HepG2 (cell line): ENCODE results near the gene TNFRSF1B. TPM values are rescaled to one million over a fixed set of nuclear protein-coding genes. Genes with fewer than 3 reads are reported as not detected.

Experiments
- ATAC-seq: fragments of 200-7000 bp; cut with Tn5 transposase; 3 replicates; pipeline ENCODE4 v1.9.1; 2020; ENCODE audit warnings: mild to moderate bottlenecking, moderate library complexity
- BruUV-seq: library from RNA; stranded (reverse); fragments of 400-500 nt; replicated peaks from 2 replicates; lab custom pipeline; 2021; lab: Mats Ljungman, UMichigan
- CTCF ChIA-PET: fragments of 300-600 bp; formaldehyde crosslinking; extraction: SDS; loops from one replicate; lab custom pipeline; 2021; ENCODE audit warnings: low total read pairs, inconsistent platforms, low intra/inter-chr PET ratio; lab: Yijun Ruan, JAX
- POLR2A ChIA-PET: fragments of 350-600 bp; sonication (Branson Sonifier 250); formaldehyde crosslinking; loops from one replicate; lab custom pipeline; 2020; ENCODE audit warnings: antibody characterized with exemption, inconsistent platforms; lab: Yijun Ruan, JAX
- DNase-seq: peaks from one replicate; pipeline ENCODE4 v3.0.0-alpha.2; 2015; ENCODE audit warnings: low spot score
- FAIRE-seq: peaks from 3 replicates; lab custom pipeline; 2011; peaks lifted over from hg19 to GRCh38; lab: Jason Lieb, UNC
- H2AFZ ChIP-seq: one replicate; pipeline ENCODE4 v1.6.1; 2011; ENCODE audit warnings: low read length, inconsistent platforms
- H3K27ac ChIP-seq: fragments of 300-600 bp; 3 replicates; pipeline ENCODE4 v1.8.0; 2011; ENCODE audit warnings: mixed run types, mild to moderate bottlenecking, mixed read lengths, low read length, inconsistent platforms; ENCODE audit not compliant: insufficient read depth; ENCODE audit errors: extremely low read length
- H3K27me3 ChIP-seq, 2 experiments: fragments of 200-600 bp in 1 of 2; 2 replicates in 1 of 2; 3 replicates in 1 of 2; pipeline versions ENCODE4 v1.6.0 to v1.8.0; 2011; ENCODE audit warnings: low read length in 2 of 2, mild to moderate bottlenecking in 2 of 2, moderate library complexity in 2 of 2, inconsistent platforms in 1 of 2; ENCODE audit not compliant: insufficient read depth in 2 of 2, control insufficient read depth in 1 of 2
- H3K36me3 ChIP-seq, 2 experiments: fragments of 200-600 bp in 1 of 2; replicated peaks in 1 of 2; 2 replicates in 1 of 2; 3 replicates in 1 of 2; pipeline versions ENCODE4 v1.5.1 to v1.8.0; 2011; ENCODE audit warnings: low read length in 2 of 2, inconsistent platforms in 1 of 2; ENCODE audit not compliant: insufficient read depth in 2 of 2, control insufficient read depth in 1 of 2
- H3K4me1 ChIP-seq: 2 replicates; pipeline ENCODE4 v1.5.1; 2012; ENCODE audit warnings: low read length, inconsistent platforms; ENCODE audit not compliant: insufficient read depth
- H3K4me2 ChIP-seq: 2 replicates; pipeline ENCODE4 v1.6.0; 2011; ENCODE audit warnings: low read depth, low read length, inconsistent platforms
- H3K4me3 ChIP-seq, 3 experiments: fragments of 200-600 bp in 1 of 3; sonication (generic), shearing (Covaris generic) in 1 of 3; replicated peaks in 1 of 3; 2 replicates each; pipeline ENCODE4 v1.5.1; 2011 to 2016; ENCODE audit warnings: low read length in 3 of 3, inconsistent platforms in 2 of 3, low read depth in 2 of 3, mild to moderate bottlenecking in 2 of 3, control low read depth in 1 of 3, mixed read lengths in 1 of 3; ENCODE audit not compliant: insufficient read depth in 1 of 3
- H3K79me2 ChIP-seq: one replicate; pipeline ENCODE4 v1.6.1; 2011; ENCODE audit warnings: low read length, inconsistent platforms; ENCODE audit not compliant: insufficient read depth
- H3K9ac ChIP-seq: 2 replicates; pipeline ENCODE4 v1.6.0; 2011; ENCODE audit warnings: mild to moderate bottlenecking, low read depth, low read length, inconsistent platforms; ENCODE audit not compliant: insufficient read depth
- H3K9me3 ChIP-seq: 2 replicates; pipeline ENCODE4 v1.5.1; 2012; ENCODE audit warnings: mild to moderate bottlenecking, low read length
- H4K20me1 ChIP-seq: 2 replicates; pipeline ENCODE4 v1.6.0; 2011; ENCODE audit warnings: inconsistent platforms, mild to moderate bottlenecking, low read length, moderate library complexity; ENCODE audit not compliant: insufficient read depth
- CEBPB ChIP-seq: IDR thresholded peaks from 2 replicates; pipeline ENCODE4 v1.6.1; 2011; ENCODE audit warnings: low read depth, low read length, improper control_type of control experiment, borderline replicate concordance
- CEBPG ChIP-seq: IDR thresholded peaks from 2 replicates; pipeline ENCODE4 v1.6.1; 2016
- IRF2 ChIP-seq: IDR thresholded peaks from 2 replicates; pipeline ENCODE4 v1.6.1; 2018; ENCODE audit warnings: missing genetic modification reagents, missing compliant biosample characterization
- ZIK1 ChIP-seq: sonication (generic); formaldehyde crosslinking; IDR thresholded peaks from 2 replicates; pipeline ENCODE4 v1.5.0; 2020; ENCODE audit warnings: mild to moderate bottlenecking, low read depth, missing genetic modification reagents, borderline replicate concordance
- ZNF629 ChIP-seq: sonication (generic); formaldehyde crosslinking; conservative IDR thresholded peaks from 2 replicates; pipeline ENCODE4 v1.5.0; 2020; ENCODE audit warnings: missing genetic modification reagents
- WGBS: methylation state at CpG from one replicate; pipeline ENCODE4 v1.1.6; 2017; ENCODE audit warnings: low lambda C conversion rate; 5-methylcytosine and 5-hydroxymethylcytosine counted together
- in situ Hi-C: cut with HindIII; loops from 2 replicates; pipeline ENCODE4 v1.10.0; 2017; ENCODE audit warnings: low pct_unique_long_range_greater_than_20kb; ENCODE audit not compliant: extremely low pct_ligation_motif_present
- intact Hi-C: fragments of 100-400 bp; cut with micrococcal nuclease; formaldehyde crosslinking; loops from one replicate; pipeline ENCODE4 v1.10.0; 2022; ENCODE audit not compliant: unreplicated experiment
- polyA plus RNA-seq, 8 experiments: library from polyadenylated mRNA; depleted of rRNA in 3 of 8; stranded (reverse) in 7 of 8; unstranded in 1 of 8; fragments of >200 nt; fragmentation: Illumina TruSeq in 4 of 8; extraction: Trizol in 4 of 8; gene quantifications; 2 replicates each; pipeline versions ENCODE4 v1.2.1 to v1.2.3, GENCODE V29; 2011 to 2016; ENCODE audit warnings: low read depth in 4 of 8, missing spikeins in 1 of 8, mixed read lengths in 1 of 8; ENCODE audit not compliant: insufficient read depth in 1 of 8
- total RNA-seq, 5 experiments: library from RNA; depleted of rRNA; stranded (reverse); fragments of >200 nt; fragmentation: Illumina TruSeq; extraction: Trizol; gene quantifications; 2 replicates each; pipeline ENCODE4 v1.2.3, GENCODE V29; 2016; ENCODE audit warnings: low read depth in 1 of 5
- TF ChIP-seq, protein P1 (sequence below): IDR thresholded peaks from 2 replicates; pipeline ENCODE4 v1.6.1; 2016; ENCODE audit warnings: low read depth, missing genetic modification reagents, missing compliant biosample characterization
- TF ChIP-seq, protein P2 (sequence below), 2 experiments: fragments of 450-650 bp in 1 of 2; sonication (generic) in 1 of 2; formaldehyde crosslinking; IDR thresholded peaks; 2 replicates each; pipeline versions ENCODE4 v1.5.0 to v1.8.0; 2020 to 2022; ENCODE audit warnings: mild to moderate bottlenecking in 1 of 2, missing genetic modification reagents in 1 of 2
- TF ChIP-seq, protein P3 (sequence below): sonication (generic); formaldehyde crosslinking; IDR thresholded peaks from 2 replicates; pipeline ENCODE4 v1.5.0; 2020; ENCODE audit warnings: missing genetic modification reagents, mild to moderate bottlenecking, borderline replicate concordance

TNFRSF1B gene
- total and polyA plus RNA-seq, 2 of the 13 experiments (the other 11 are each of a cell fraction or from before 2014, with no cell fraction given): 0.04 to 0.11 TPM

DNA sequence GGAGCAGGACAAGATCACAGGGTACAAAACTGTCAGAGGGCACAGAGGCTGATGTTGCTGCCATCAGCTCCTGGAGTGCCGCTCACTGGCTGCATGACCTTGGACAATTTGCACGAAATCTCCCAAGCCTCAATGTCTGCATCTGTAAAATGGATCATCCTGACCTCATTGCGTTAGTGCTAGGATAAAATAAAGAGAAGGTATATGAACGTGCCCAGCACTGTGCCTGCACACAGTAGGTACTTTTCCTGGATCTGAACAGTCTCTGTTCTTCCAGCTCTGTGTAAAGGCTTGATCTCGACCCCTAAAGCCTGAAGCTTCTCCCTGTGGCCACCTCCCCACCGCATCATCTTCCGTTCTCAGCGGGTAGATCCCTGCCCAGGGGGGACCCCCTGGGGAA, 12.9 kb downstream of the TNFRSF1B start:
- ChIA-PET POLR2A (no interaction called here), CTCF (no interaction called here)
- in situ Hi-C loops: no loop called here
- no TSS peak for BruUV-seq
- Histone ChIP-seq H3K4me1 (peaks cover 26% of the 10 kb centered on the region), H3K4me3 (no peak overlapping the region), H3K9ac (no peak overlapping the region), H3K9me3 (no peaks in the 10 kb centered on the region), H3K4me2 (no peak overlapping the region), H4K20me1 (no peaks in the 10 kb centered on the region), H3K27ac (no peak overlapping the region), H3K36me3 (no peaks in the 10 kb centered on the region), H2AFZ (no peak overlapping the region), H3K27me3 (peaks cover 8 to 38% of the 10 kb centered on the region in 2 experiments; a peak in 4 of 5 replicates), H3K79me2 (no peaks in the 10 kb centered on the region)
- FAIRE-seq: no peak
- DNase-seq: no peak
- no peak for ATAC-seq
- TF ChIP-seq IRF2 (no peak), ZNF629 (peak; percentile 80)
- TF ChIP-seq, protein P1, sequence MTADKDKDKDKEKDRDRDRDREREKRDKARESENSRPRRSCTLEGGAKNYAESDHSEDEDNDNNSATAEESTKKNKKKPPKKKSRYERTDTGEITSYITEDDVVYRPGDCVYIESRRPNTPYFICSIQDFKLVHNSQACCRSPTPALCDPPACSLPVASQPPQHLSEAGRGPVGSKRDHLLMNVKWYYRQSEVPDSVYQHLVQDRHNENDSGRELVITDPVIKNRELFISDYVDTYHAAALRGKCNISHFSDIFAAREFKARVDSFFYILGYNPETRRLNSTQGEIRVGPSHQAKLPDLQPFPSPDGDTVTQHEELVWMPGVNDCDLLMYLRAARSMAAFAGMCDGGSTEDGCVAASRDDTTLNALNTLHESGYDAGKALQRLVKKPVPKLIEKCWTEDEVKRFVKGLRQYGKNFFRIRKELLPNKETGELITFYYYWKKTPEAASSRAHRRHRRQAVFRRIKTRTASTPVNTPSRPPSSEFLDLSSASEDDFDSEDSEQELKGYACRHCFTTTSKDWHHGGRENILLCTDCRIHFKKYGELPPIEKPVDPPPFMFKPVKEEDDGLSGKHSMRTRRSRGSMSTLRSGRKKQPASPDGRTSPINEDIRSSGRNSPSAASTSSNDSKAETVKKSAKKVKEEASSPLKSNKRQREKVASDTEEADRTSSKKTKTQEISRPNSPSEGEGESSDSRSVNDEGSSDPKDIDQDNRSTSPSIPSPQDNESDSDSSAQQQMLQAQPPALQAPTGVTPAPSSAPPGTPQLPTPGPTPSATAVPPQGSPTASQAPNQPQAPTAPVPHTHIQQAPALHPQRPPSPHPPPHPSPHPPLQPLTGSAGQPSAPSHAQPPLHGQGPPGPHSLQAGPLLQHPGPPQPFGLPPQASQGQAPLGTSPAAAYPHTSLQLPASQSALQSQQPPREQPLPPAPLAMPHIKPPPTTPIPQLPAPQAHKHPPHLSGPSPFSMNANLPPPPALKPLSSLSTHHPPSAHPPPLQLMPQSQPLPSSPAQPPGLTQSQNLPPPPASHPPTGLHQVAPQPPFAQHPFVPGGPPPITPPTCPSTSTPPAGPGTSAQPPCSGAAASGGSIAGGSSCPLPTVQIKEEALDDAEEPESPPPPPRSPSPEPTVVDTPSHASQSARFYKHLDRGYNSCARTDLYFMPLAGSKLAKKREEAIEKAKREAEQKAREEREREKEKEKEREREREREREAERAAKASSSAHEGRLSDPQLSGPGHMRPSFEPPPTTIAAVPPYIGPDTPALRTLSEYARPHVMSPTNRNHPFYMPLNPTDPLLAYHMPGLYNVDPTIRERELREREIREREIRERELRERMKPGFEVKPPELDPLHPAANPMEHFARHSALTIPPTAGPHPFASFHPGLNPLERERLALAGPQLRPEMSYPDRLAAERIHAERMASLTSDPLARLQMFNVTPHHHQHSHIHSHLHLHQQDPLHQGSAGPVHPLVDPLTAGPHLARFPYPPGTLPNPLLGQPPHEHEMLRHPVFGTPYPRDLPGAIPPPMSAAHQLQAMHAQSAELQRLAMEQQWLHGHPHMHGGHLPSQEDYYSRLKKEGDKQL: no peak
- intact Hi-C loops: no loop called here
- WGBS: 64% methylated on average over 8 of the region's 8 CpGs

DNA sequence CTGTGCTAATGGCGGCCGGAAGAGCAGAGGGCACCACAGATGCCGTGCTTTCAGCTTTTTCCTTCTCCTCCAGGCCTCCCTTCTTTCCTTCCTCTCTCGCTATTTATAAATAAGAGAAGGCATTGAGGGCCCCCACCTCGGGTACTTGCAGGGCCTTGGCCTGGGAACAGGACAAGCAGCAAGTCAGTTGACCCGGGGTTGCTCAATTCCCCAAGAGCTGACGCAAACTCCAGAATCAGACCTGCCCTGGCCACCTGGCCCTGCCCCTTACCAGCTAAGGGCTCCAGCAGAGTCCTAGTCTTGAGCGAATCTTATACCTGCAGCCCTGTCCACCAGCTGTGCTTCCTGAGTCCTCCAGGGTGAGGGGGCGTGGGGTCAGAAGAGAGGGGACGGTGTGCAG, 13.5 kb downstream of the TNFRSF1B start:
- Histone ChIP-seq H3K9me3 (no peaks in the 10 kb centered on the region), H3K36me3 (no peaks in the 10 kb centered on the region), H3K9ac (no peak overlapping the region), H3K27ac (no peak overlapping the region), H3K27me3 (peaks cover 9 to 38% of the 10 kb centered on the region in 2 experiments; a peak in 4 of 5 replicates), H4K20me1 (no peaks in the 10 kb centered on the region), H3K4me1 (peaks cover 27% of the 10 kb centered on the region), H2AFZ (no peak overlapping the region), H3K4me2 (no peak overlapping the region), H3K4me3 (no peak overlapping the region), H3K79me2 (no peaks in the 10 kb centered on the region)
- no TSS peak for BruUV-seq
- CTCF ChIA-PET: no interaction called here
- 34% methylated on average over 6 of the region's 10 CpGs for WGBS
- POLR2A ChIA-PET: no interaction called here
- in situ Hi-C loops: no loop called here
- DNase-seq (no peak), FAIRE-seq (no peak), ATAC-seq (peak; percentile 31)
- TF ChIP-seq ZIK1: no peak
- peak; percentile 88 for TF ChIP-seq CEBPB
- TF ChIP-seq, protein P2, sequence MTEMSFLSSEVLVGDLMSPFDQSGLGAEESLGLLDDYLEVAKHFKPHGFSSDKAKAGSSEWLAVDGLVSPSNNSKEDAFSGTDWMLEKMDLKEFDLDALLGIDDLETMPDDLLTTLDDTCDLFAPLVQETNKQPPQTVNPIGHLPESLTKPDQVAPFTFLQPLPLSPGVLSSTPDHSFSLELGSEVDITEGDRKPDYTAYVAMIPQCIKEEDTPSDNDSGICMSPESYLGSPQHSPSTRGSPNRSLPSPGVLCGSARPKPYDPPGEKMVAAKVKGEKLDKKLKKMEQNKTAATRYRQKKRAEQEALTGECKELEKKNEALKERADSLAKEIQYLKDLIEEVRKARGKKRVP (CRISPR knock-in tag; IDR thresholded peaks at IDR 0.05): peak in 1 of 2 experiments; percentile 56; a peak in 1 of 4 replicates
- TF ChIP-seq CEBPG (CRISPR knock-in tag): peak; percentile 66; the same call in 1 of the 2 replicates
- TF ChIP-seq, protein P3, sequence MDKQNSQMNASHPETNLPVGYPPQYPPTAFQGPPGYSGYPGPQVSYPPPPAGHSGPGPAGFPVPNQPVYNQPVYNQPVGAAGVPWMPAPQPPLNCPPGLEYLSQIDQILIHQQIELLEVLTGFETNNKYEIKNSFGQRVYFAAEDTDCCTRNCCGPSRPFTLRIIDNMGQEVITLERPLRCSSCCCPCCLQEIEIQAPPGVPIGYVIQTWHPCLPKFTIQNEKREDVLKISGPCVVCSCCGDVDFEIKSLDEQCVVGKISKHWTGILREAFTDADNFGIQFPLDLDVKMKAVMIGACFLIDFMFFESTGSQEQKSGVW (CRISPR knock-in tag): no peak
- intact Hi-C loops: no loop called here
